Measurements from ENCODE around the gene CTNNA2.

Gene CTNNA2

DNA sequence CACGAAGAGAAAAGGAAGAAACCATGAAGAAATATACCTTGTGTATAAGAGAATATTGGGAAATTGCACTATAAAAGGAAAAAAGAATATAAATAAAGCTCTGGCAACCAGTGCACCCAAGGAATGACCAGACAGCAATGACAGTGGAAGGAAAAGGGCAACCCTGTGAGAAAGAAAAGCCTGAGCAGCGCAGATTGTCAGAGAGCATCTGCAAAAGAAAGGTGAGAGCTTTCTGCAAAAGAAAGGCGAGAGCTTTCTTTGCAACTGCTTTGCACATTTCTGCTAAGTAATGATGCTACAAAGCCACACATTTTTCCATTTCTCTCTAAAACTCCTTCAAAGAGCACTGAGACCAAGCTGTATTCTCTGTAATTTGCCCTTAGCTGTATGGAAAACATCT is 83.6 kb downstream of the CTNNA2 start:
- DNase-seq = no peak
- in situ Hi-C loops (cut with MboI; ENCODE audit: low pct_unique_long_range_greater_than_20kb, low sequenced_read_pairs) = no loop called here

DNA sequence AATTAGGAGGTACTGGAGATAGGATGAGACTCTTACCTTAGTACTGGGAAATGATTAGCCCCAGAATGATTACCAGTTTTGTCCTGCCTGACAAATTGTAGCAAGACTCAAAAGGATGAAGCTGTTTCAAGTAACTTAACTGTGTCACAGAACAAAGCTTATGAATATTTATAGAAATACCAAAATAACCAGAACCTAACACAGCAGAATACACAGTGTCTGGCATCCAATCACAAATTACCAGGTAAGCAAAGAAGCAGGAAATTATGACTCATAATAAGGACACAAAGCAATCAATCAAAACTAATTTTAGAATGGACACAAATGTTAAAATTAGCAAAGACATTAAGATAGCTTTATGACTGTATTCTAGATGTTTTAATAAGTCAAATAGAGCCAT is 91.9 kb downstream of the CTNNA2 start:
- no peak for DNase-seq
- in situ Hi-C loops (cut with MboI; ENCODE audit: low pct_unique_long_range_greater_than_20kb, low sequenced_read_pairs) = no loop called here

GRCh38 chr2:79611448-79612016 is 98.7 kb downstream of the CTNNA2 start:
- DNase-seq = no peak
- in situ Hi-C loops (cut with MboI; ENCODE audit: low pct_unique_long_range_greater_than_20kb, low sequenced_read_pairs) = no loop called here

DNA sequence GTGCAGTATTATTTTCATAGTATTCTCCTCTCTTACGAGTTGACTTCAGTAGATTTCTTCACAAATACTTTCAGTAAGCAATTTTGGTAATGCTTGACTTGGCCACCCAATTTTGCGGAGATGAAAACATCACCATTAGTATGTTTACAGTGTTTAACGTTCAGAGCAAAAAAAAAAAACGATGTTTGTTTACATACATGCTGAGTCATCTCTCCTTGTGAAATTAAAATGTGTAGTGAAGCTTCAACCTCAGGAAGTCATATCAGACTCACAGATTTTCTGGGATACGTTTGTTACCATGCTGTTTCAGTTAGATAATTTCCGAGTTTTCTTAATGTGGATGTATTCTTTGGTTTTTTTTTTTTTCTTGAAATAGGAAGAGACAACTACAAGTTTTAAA is 100.1 kb downstream of the CTNNA2 start:
- in situ Hi-C loops (cut with MboI; ENCODE audit: low pct_unique_long_range_greater_than_20kb, low sequenced_read_pairs) = no loop called here
- DNase-seq = no peak

DNA sequence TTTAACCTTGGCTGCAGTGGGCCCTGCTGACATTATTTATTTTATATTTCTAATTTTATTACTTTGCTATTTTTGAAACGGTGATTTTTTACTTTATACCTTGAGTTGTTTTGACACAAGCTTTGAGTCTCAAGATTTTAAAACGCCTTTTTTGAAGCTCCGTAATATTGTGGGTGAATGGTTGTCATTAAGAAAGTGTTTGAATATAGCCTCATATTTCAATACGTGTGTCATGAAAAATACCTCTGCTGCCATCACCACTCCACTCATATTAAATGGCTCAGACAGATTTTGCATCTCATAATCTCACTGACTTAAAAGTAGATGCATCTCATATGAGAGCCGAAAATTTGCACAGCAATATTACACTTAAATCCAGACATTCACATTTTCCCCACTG is 106.6 kb downstream of the CTNNA2 start:
- in situ Hi-C loops (cut with MboI; ENCODE audit: low pct_unique_long_range_greater_than_20kb, low sequenced_read_pairs) = no loop called here
- no peak for DNase-seq

DNA sequence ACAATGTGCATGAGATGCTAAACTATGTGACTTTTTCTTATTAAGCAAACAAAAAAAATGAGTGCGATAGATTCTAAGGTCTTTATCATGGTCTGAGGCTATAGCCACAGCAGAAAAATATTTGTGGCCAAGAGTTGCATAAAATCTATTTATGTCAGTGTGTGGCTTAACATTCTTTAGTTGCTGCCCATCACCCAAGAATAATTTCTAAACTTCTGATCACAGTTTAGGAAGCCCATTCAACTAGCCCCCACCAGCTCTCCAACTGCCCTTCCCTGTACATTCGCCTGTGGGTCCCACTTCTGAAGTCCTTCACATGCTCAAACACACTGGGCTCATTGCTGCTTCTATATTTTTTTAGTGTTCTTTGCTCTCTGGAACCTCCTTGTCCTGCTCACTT is 107.1 kb downstream of the CTNNA2 start:
- in situ Hi-C loops (cut with MboI; ENCODE audit: low pct_unique_long_range_greater_than_20kb, low sequenced_read_pairs) = no loop called here
- DNase-seq = no peak

- in situ Hi-C loops (cut with MboI; ENCODE audit: low pct_unique_long_range_greater_than_20kb, low sequenced_read_pairs) = no loop called here
- no peak for DNase-seq
These were observed 107.8 kb downstream of the CTNNA2 start for GRCh38 chr2:79620679-79621078.

DNA sequence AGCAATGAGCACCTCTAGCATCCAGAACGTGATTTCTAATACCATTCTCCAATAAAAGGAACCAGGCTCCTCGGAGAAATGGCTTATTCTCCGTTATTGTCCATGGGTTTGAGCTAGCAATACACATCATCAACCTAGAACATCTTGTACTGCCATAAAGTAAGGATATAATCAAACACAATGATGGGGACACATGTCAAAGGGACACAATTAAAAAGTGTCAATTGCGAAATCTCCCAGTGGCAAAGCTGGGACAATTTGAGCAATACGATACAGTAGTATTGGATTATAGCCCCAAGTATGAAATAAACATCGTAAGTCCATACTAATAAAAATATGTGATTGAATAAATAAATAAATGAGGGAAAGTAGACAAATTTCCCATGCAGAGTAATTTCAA is 108.4 kb downstream of the CTNNA2 start:
- DNase-seq = no peak
- in situ Hi-C loops (cut with MboI; ENCODE audit: low pct_unique_long_range_greater_than_20kb, low sequenced_read_pairs) = no loop called here

DNA sequence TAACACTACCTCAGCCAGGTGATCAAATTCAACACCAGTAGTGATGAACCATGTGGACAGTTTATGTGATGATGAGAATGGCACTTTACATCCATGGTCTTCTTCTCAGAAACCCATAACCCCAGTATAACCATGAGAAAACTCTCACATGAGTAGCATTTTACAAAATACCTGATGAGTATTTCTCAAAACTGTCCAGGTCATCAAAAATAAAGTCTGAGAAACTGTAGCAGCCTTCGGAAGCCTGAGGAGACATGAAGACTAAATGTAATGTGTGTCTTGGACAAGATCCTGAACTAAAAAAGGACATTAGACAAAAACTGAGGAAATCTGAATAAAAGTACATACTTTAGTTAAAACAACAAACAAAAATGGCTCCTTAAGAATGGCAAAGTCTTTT is 108.9 kb downstream of the CTNNA2 start:
- in situ Hi-C loops (cut with MboI; ENCODE audit: low pct_unique_long_range_greater_than_20kb, low sequenced_read_pairs) = no loop called here
- no peak for DNase-seq

DNA sequence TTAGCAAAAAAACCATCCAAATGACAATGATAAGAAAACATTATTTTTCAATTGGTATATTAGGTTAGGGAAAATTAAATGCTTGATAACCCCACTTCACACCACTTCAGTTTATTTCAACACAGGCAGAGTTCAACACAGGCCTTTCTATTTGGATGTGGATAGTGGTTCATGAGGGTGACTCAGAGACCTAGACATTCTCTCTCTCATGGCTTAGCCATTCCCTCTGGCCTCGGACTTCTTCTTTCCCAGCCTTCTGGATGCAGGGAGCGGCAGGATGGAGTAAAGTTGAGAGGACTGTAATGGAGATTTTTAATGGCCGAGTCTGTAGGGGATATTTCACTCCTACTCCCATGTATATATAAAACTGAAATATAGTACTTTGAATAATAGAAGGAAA is 109.7 kb downstream of the CTNNA2 start:
- DNase-seq = no peak
- in situ Hi-C loops (cut with MboI; ENCODE audit: low pct_unique_long_range_greater_than_20kb, low sequenced_read_pairs) = no loop called here

DNA sequence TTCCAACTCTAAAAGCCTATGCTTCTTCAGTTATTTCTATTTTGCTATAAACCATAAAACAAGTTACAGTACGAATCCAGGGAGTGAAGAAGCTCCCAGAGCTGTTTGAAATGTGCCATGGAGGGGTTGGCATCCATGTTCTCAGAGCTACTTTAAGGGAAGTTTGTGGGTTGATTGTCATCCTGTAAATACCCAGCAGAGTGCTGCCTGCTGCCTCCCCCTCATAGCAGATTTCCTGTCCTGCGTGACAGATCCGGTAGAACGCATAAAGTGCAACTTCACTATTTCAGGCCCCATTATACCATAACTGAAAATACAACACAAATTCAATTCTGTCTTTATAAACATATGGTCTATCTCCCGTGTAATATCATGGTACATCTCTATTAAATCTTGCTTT is 114.4 kb downstream of the CTNNA2 start:
- in situ Hi-C loops (cut with MboI; ENCODE audit: low pct_unique_long_range_greater_than_20kb, low sequenced_read_pairs) = no loop called here
- peak; percentile 94 for DNase-seq

DNA sequence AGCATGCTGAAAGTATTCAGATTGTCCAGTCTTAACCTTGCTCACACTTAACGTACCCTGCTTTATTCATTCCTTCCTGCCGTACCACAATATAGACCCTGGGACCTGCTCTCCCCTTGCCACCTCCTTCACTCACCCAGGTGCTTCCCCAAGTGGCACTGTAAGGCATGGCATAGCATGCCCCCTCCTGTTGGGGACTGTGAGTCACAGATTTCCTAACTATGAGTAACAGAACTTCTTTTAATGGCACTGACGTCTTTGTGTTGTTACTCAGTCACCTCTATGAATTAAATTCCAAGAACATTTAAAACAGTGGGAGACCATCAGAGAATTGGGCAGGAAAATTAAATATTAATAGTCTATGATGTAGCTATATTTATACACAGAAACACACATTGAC is 117.2 kb downstream of the CTNNA2 start:
- DNase-seq = no peak

GRCh38 chr2:79630972-79631557 is 118.2 kb downstream of the CTNNA2 start:
- in situ Hi-C loops (cut with MboI; ENCODE audit: low pct_unique_long_range_greater_than_20kb, low sequenced_read_pairs) = no loop called here
- no peak for DNase-seq

More for the DNA sequence above, 117.2 kb downstream of the CTNNA2 start:
- in situ Hi-C loops (cut with MboI; ENCODE audit: low pct_unique_long_range_greater_than_20kb, low sequenced_read_pairs) = no loop called here

GRCh38 chr2:79638410-79638809 is 125.6 kb downstream of the CTNNA2 start:
- in situ Hi-C loops (cut with MboI; ENCODE audit: low pct_unique_long_range_greater_than_20kb, low sequenced_read_pairs) = no loop called here
- DNase-seq = no peak

GRCh38 chr2:79638954-79639353 is 126.1 kb downstream of the CTNNA2 start:
- in situ Hi-C loops (cut with MboI; ENCODE audit: low pct_unique_long_range_greater_than_20kb, low sequenced_read_pairs) = no loop called here
- DNase-seq = no peak

DNA sequence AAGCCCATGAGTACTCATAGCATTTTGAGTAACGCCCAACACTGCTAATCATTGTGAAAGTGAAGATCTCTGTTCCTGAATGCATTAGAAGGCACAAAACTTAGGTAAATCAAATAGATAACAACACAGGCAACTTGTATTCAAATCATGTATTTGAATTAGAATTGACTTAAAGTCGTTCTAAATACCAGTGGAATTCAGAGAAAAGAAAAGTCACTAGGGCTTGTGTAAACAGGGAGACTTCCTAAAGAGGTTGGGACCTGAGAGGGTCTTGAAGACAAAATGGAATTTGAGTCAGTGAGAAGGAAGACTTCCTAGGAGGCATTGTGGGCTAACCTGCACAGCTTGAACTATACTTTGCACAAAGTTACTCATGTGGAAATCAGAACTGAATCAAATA is 127.2 kb downstream of the CTNNA2 start:
- in situ Hi-C loops (cut with MboI; ENCODE audit: low pct_unique_long_range_greater_than_20kb, low sequenced_read_pairs) = no loop called here
- DNase-seq = no peak

GRCh38 chr2:79649531-79649930 is 136.7 kb downstream of the CTNNA2 start:
- in situ Hi-C loops (cut with MboI; ENCODE audit: low pct_unique_long_range_greater_than_20kb, low sequenced_read_pairs) = no loop called here
- no peak for DNase-seq

- no peak for DNase-seq
- in situ Hi-C loops (cut with MboI; ENCODE audit: low pct_unique_long_range_greater_than_20kb, low sequenced_read_pairs) = no loop called here
These were observed 147.7 kb downstream of the CTNNA2 start for GRCh38 chr2:79660557-79660956.

DNA sequence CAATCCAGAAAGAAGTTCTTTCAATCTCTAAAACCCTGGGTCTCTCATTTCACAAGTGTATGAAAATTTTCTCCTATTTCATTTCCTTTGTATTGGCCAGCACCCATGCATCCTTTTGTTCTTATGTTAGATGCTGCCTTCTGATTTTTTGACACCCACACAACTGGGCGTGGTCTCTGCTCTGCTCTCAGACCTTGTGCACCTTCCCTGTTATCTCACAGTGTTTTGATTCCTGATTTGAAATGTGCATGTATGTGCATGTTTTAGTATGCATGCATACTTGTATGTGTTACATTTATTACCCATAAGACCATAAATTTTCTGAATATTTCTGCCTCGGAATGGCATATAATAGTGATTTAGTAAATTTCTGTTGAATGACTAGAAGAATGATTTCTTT is 152.2 kb downstream of the CTNNA2 start:
- in situ Hi-C loops (cut with MboI; ENCODE audit: low pct_unique_long_range_greater_than_20kb, low sequenced_read_pairs) = no loop called here
- DNase-seq = no peak

- in situ Hi-C loops (cut with MboI; ENCODE audit: low pct_unique_long_range_greater_than_20kb, low sequenced_read_pairs) = no loop called here
- DNase-seq = no peak
These were observed 153.6 kb downstream of the CTNNA2 start for GRCh38 chr2:79666430-79666829.

DNA sequence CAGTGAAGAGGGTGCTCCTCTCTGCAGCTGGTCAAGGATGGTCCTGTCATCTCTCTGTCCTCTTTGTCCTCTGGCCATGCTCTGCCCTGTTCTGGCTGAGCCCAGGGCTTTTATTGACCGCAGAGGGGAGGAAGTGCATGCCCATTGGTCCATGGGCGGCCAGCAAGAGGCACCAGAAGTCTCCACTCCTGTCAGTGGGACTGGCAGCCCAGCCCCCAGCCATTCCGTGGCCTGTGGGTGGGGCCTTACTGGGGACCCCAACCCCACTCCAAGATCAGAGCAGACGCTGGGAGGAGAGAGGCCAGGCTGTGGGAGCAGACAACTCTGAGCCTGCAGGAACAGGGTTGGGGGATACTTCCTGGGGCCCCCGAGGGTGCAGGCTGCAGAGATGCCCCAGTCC is 156.9 kb downstream of the CTNNA2 start:
- in situ Hi-C loops (cut with MboI; ENCODE audit: low pct_unique_long_range_greater_than_20kb, low sequenced_read_pairs) = no loop called here
- no peak for DNase-seq
